Fibroblast of pulmonary artery (primary cell): ENCODE measurements around the gene TMEM150A.

ENCODE experiments used
- DNase-seq: peaks from one replicate; pipeline ENCODE4 v3.0.0-alpha.2; 2010; ENCODE audit warnings: low read depth
- H3K4me3 ChIP-seq: replicated peaks from 2 replicates; pipeline ENCODE4 v1.5.1; 2011; ENCODE audit warnings: low read depth, mild to moderate bottlenecking, control low read depth, low read length, moderate library complexity
- CTCF ChIP-seq: IDR thresholded peaks from 2 replicates; pipeline ENCODE4 v1.5.1; 2011; ENCODE audit warnings: mild to moderate bottlenecking, control low read depth, low read length, inconsistent platforms; ENCODE audit errors: missing control alignments

The TMEM150A gene

GRCh38 chr2:85590950-85591349 is 11.5 kb downstream of the TMEM150A start:
- no peak for TF ChIP-seq CTCF
- no peak for DNase-seq
- peak overlapping the region; percentile 4 for H3K4me3 ChIP-seq

- no peak overlapping the region for H3K4me3 ChIP-seq
- DNase-seq = peak; percentile 99
- TF ChIP-seq CTCF = no peak
These were observed 12.3 kb downstream of the TMEM150A start for GRCh38 chr2:85589982-85590791.

- no peak for DNase-seq
- H3K4me3 ChIP-seq = no peak overlapping the region
- TF ChIP-seq CTCF = no peak
These were observed 13.3 kb downstream of the TMEM150A start for GRCh38 chr2:85589181-85589580.

GRCh38 chr2:85588645-85589044 is 13.9 kb downstream of the TMEM150A start:
- no peak overlapping the region for H3K4me3 ChIP-seq
- no peak for TF ChIP-seq CTCF
- DNase-seq = no peak

GRCh38 chr2:85588236-85588635 is 14.3 kb downstream of the TMEM150A start:
- DNase-seq = no peak
- TF ChIP-seq CTCF = no peak
- H3K4me3 ChIP-seq = no peak overlapping the region

- TF ChIP-seq CTCF = no peak
- DNase-seq = peak; percentile 36
- H3K4me3 ChIP-seq = no peak overlapping the region
These were observed 16.8 kb downstream of the TMEM150A start for GRCh38 chr2:85585781-85586105.
